GM15510 (cell line): ENCODE data around the gene JAML.

Source experiments
- POLR2A ChIP-seq: IDR thresholded peaks from 3 replicates; pipeline ENCODE4 v1.6.1; 2011; ENCODE audit warnings: borderline replicate concordance; ENCODE audit not compliant: insufficient read length; ENCODE audit errors: extremely low read depth

The JAML gene

DNA sequence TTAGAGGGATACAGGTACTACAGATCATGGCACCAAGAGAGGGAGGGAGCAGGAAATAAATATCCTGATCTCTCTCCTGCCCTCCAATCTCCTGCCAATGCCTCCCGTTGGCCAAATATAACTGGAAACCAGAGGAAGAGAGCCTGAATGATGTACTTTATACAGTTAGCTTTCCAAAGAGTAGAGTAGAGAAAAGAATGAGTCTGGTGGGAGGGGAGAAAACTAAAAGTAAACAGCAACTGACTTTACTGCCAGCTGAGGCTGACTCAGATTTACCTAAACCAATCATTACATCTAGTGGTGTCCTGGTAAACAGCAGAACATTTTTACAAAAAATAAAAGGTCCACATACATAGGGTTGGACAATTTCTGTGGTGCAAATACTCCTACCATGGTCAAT, 22.2 kb upstream of the JAML start:
- TF ChIP-seq POLR2A: no peak

DNA sequence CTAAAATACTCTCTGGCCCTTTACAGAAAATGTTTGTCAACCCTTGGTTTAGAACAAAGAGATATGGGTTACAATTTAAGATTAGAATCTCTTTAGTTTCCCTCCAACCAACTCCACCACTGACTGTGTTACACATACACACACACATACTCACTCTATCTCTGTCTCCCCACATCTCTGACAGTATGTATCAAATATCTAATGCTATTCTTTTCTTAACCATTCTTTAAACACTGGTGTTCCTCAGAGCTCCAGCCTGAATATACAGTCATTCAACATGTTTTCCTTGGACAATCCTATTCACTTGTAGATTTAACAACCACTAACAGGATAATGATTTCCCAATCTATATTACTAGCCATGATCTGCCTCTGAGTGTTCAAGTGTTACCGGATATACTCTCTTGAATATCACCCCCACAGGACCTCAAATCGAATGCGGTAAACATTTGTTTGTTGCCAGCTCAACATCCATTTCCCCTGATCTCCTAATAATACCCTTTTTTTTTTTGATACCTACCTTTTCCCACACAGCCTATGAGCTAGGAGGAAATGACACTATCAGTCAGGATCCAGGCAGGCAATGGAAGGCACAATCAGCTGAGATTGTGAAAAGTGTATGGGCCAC, 21.2 kb upstream of the JAML start:
- no peak for TF ChIP-seq POLR2A

DNA sequence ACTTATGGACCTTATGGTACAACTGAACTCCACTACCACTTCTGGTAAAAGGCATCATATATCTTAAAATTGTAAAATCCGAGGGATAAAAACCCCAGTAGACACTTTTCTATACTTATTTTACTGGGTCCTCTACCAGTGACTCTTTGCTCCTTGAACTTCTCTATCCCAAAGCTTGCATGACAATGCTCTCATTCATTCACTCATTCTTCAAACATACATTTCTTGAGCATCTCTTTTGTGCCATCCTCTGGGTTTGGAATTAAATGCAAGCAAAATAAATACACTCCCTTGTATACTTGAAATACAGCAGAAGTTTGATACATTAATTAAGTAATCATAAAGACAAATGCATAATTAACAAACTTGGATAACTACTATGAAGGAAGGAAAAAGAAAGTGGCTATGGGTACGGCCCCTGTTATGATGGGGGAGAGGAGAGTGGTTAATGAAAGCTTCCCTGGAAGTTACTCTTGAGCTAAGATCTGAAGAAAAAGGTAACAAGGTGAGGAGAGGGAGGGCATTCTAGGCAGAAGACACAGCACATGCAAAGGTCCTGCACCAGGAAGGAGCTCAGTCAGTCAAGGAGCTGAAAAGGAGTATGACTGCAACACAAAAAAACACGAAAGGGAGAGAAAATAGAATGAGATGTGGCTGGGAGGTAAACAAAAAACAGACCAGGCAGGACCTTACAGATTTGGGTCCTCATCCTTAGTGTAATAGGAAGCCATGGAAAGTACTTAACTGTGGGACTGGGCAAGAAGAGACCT, 19.4 kb upstream of the JAML start:
- no peak for TF ChIP-seq POLR2A

DNA sequence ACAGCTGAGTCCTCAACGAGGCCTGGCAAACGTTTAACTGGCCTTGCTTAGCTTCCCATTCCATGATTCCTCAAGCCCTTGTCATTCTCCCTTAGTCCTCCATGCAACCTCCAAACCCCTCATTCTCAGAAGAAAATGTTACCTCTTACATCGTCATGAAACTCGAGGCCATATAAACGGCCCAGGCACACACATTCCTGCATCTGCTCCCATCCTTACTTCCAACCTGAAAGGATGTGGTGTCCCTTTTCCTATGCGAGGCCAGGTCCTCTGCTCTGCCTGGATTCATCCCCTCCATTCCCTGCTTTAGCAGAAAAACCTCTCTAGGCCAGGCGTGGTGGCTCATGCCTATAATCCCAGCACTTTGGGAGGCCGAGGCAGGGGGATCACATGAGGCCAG, 18.4 kb upstream of the JAML start:
- no peak for TF ChIP-seq POLR2A

DNA sequence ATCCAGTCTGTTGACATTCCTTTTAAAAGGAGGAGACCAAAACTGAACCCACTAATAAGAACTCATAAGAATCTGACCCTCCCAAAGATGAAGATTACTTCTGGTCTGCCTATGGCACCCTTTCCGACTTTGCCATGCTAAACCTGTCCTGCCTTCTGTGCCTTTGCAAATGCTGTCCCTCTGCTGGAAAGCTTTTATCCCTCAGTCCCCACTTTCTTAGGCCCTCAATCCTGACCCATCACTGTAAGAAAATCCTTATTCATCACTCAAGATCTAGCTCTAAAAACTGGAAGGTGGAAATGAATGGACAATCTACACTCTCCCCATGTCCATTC, 16.9 kb upstream of the JAML start:
- no peak for TF ChIP-seq POLR2A

DNA sequence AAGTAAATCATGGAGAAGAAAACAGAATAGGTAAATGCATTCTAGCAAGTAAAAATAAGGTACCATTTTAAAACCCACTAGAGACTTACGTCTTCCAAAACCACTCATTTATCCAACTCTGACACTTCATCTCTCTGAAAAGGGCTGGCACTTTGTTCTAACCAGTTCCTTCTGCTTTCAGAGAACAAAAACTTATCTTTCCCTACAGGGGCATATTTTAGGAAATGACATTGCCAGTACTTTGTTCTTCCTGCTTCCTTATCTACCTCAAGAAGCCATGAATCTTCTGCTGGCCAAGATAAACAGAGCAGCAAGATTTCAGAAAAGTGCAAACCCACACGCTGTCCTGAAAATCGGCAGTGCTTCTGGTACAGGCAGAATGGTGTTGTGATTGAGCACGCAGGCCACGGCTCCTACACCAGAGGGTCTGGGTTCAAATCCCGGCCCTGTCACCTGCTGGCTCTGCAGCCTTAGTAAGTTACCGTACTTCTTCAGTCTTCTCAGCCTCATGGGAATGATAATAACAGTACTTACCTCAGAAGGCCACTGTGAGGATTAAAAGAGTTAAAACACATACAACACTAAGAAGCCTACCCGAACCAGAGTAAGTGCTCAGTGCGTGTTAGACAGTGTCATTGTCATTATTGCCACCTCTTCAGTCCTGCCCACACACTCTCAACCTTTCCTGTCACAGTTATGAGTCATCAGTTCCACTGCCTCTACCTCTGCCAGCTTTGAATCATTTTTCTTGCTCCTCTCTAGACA, 16.4 kb upstream of the JAML start:
- no peak for TF ChIP-seq POLR2A

DNA sequence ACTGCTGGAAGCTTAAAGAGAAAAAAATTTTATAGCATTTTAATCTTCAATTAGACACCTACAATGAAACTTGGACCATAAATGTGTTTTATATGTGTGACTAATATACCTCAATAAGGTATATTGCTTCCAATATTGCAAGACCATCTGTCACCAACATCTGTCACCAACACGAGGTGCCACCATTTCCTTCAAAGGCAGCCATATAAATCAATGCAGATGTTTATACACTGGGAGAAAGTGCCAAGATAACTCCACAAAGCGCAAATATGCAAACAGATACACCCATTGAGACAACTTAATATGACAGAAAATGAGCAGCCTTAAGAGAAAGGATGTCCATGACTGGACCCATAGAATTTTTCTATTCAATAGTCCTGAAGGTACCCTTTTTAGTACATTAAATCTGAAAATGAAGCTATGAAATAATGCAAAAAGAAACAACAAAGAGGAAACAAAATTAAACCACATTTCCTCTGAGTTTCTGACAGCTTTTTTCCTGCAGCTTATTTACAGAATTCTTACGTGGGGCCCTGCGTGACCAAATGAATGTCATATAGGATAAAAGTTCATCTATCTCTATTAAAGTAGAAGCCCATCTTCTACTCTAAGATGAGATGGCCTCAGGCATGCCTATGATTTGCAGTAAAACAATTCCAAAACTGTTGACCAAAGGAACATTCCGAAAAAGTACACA, 14.8 kb upstream of the JAML start:
- no peak for TF ChIP-seq POLR2A

DNA sequence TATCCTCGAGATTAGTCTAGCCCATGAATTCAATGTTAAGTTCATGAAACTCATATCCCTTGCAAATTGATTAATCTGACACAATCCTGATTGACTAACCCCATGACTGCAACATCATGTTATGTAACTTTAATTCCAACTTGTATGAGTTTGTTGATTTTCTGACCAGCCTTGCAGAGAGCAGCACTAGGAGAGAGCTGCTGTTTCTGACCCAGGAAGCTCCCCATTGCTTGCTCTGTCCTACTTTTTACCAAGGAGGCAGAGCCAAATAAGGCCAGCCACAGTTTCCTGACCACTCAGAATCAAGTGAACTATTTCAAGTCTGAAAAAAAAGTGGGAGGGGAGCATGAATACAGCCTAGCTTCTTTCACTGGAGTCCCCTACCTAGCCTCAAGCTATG, 14.1 kb upstream of the JAML start:
- no peak for TF ChIP-seq POLR2A

DNA sequence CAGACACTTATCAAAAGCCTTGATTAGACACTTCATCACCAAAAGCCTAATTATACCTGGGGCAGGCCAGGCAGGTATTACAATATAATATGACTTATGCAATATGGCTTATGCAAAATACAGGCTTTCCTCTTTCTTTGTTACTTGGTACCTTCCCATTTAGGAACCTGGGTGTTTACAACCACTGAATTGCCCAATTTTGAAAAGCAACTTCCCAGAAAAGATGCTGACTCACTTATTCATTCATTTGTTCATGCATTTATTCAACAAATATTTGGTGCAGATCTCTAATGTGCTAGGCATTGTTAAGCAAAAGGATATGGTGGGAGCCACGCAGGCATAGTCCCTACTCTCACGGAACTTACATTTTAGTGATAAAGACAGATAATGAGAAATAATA, 13.6 kb upstream of the JAML start:
- no peak for TF ChIP-seq POLR2A

DNA sequence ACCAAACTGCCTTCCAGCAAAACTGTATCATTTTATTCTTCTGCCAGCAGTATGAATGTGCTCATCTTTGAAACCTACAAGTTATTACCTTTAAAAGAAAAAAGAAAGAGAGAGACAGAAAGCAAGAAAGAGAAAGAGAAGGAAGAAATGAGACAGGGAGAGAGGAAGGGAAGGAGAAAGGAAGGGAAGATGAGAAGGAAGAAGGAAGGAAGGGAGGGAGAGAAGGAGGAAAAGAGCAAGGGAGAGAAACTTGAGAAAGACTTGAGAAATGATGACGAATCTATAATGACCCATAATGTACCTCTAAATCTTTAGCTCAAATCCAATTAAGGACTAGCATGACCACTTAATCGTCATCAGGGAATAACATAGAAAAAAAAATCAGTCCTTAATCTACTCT, 11.4 kb upstream of the JAML start:
- no peak for TF ChIP-seq POLR2A

DNA sequence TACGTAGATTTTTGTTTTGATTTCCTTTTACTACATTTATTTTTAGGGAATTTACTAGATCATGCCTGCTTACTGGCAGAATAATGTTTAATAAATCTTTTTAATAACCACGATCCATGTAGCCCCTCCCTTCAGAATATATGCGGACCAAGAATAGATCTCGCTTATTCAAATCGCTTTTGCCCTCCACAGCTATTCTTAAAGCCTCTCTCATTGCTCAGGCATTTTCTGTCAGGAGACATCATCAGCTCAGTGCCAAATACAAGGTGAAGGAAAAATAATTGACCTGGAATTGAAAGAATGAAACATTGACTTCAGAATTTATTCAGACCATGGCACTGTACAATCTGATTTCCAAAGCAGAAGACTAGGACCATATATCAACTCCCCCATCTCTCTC, 10.0 kb upstream of the JAML start:
- no peak for TF ChIP-seq POLR2A

DNA sequence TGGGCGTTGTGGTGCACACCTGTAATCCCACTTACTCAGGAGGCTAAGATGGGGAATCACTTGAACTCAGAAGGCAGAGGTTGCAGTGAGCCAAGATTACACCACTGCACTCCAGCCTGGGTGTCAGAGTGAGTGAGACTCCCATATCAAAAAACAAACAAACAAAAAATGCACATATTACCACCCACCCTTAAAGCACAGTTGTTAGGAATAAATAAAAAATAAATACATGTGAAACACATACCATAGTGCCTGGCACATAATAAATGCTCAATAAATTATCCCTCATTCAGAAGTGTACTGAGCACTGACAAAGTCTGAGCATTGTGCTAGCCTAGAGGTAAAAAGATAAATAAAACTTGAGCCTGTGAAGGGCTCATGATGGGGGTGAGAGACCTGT, 9.0 kb upstream of the JAML start:
- TF ChIP-seq POLR2A: no peak

DNA sequence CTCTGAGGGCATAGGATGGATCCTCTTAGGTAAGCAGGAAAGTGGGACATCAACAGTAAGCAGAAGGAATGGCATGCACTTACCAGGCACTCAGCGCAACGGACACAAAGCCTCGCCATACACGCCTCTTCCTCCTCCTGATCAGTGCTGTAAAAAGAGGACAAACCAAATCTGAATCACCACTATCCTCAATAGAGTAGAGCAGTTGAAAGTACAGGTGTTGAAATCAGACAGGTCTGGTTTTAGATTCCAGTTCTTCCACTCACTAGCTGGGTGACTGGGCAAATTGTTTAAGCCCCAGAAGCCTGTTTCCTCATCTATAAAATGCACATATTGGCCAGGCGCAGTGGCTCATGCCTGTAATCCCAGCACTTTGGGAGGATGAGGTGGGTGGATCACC, 8.6 kb upstream of the JAML start:
- TF ChIP-seq POLR2A: no peak

DNA sequence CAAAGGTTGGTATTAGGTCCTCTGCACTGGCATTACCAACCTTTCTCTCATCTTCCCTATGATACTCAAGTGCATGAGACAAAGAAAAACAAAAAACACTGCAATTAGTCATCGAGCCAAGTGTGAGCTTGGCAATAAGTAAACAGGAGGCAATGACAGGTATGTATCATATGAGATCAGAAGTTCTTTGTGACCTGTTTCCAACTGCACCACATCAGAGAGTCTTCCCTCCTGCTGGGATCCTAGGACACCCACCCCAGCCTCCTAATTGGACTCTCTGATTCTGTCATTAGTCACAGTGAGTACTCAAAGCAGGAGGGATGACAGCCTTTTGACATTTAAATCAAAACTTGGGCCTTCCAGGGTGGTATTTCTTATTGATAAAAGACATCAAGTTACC, 7.8 kb upstream of the JAML start:
- no peak for TF ChIP-seq POLR2A

DNA sequence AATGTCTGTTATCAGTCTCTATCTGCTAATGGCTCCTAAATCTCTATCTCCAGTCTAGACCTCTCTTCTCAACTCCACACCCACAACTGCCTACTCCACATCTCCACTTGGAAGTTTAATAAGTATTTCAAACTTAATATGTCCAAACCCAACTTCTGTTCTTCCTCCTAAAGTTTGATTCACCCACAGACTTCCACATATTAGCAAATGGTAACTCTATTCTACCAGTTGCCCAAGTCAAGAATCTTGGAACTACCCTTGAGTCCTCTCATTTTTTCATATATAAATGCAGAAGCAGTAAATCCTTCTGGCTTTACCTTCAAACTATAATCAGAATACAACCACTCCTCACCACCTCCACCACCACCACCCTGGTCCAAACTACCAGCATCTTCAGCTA, 6.7 kb upstream of the JAML start:
- no peak for TF ChIP-seq POLR2A

DNA sequence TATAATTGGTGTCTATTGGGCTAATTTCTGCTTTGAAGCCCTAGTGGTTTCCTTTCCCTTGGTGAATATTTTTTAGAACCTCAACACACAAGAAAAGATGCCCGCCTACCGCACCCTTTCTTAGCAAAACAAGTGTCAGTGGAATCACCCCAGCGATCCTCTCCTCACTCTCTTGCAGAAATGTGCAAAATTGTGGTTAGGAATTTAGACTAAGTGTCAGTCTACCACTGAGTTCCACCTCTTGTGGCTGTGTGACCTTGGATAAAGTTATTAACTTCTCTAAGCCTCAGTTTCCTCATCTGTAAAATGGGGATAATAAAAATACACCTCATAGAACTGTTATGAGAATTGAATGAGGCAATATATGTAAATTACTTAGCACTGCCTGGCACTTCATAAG, 5.3 kb upstream of the JAML start:
- TF ChIP-seq POLR2A: no peak

DNA sequence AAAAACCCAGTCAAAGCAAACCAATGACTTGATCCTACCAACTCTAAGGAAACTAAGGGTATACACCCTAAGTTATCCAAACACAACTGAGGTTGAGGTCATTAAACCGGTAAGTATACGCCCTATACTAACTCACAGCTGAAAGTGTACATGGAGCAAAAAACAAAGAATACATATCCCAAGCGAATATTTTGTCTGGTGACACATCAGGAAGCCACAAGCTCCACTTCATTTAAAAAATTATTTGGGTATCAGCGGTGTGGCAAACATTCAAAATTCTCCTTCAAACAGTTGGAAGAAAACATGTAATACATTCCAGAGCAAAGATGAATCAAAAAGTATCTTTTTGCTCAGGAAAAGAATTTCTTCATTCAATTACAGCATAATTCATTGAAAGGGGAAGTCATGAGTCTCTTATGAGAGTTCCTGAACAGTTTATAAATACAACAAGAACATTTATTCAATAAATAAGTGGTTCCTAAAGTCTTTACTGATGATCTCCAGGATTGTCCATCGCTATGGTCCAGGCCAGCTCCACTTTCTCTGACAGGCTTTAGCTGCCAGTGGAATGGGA, 4.5 kb upstream of the JAML start:
- TF ChIP-seq POLR2A: no peak
